ENCODE measurements around the gene SPTBN5. TPM values are rescaled to one million over a fixed set of nuclear protein-coding genes. Genes with fewer than 3 reads are reported as not detected.

Gene SPTBN5
- total and polyA plus RNA-seq, 2 experiments from 2014 or later: 0.57 to 1.1 TPM

GRCh38 chr15:41820791-41821423 lies 72.9 kb downstream of the SPTBN5 start:
- H3K4me2 ChIP-seq: no peak overlapping the region
- Mint-ChIP-seq H3K4me1 (peaks cover 2% of the 10 kb centered on the region; the same call in 1 of the 3 replicates), H3K27me3 (ENCODE audit: insufficient read depth, low read depth, poor library complexity) (peaks cover 2% of the 10 kb centered on the region), H3K36me3 (ENCODE audit: low read depth) (no peaks in the 10 kb centered on the region; the same call in 2 of the 3 replicates), H3K9me3 (no peaks in the 10 kb centered on the region), H3K4me3 (no peak overlapping the region), H3K27ac (no peak overlapping the region)
- no peaks in the 10 kb centered on the region for H3F3A ChIP-seq (replicated peaks; ENCODE audit: low read depth)
- H3K27ac ChIP-seq (ENCODE audit: low read depth): no peak overlapping the region
- TF ChIP-seq ZNF114 (CRISPR knock-in tag; IDR thresholded peaks at IDR 0.05) (no peak), POLR2AphosphoS5 (IDR thresholded peaks at IDR 0.05; ENCODE audit: low read depth) (no peak), STAT1 (IDR thresholded peaks at IDR 0.05; ENCODE audit: unreplicated experiment) (no peak), EZH2 (IDR thresholded peaks at IDR 0.05; ENCODE audit: low read depth, unreplicated experiment) (no peak), ZNF462 (CRISPR knock-in tag; IDR thresholded peaks at IDR 0.05) (no peak), CTCF (conservative IDR thresholded peaks at IDR 0.05; ENCODE audit: low read depth in 2 of 2) (no peak), ETS1 (IDR thresholded peaks at IDR 0.05) (no peak), REST (IDR thresholded peaks at IDR 0.05; ENCODE audit: unreplicated experiment) (no peak), NANOG (IDR thresholded peaks at IDR 0.05; ENCODE audit: borderline replicate concordance) (no peak), ZNF331 (CRISPR knock-in tag; IDR thresholded peaks at IDR 0.05; ENCODE audit: low read depth) (no peak), JUNB (IDR thresholded peaks at IDR 0.05; ENCODE audit: unreplicated experiment) (no peak), CREB1 (CRISPR knock-in tag; IDR thresholded peaks at IDR 0.05; ENCODE audit: low read depth) (no peak)
- ATAC-seq (no peak), DNase-seq (ENCODE audit: low spot score) (no peak)
- H3K36me3 ChIP-seq (ENCODE audit: insufficient read depth): no peaks in the 10 kb centered on the region; the same call in 1 of the 2 replicates
- H3K4me1 ChIP-seq (ENCODE audit: insufficient read depth): no peaks in the 10 kb centered on the region
- no peaks in the 10 kb centered on the region for H3K79me2 ChIP-seq (replicated peaks; ENCODE audit: insufficient read depth)
- H3K9me2 ChIP-seq (ENCODE audit: insufficient read depth): no peaks in the 10 kb centered on the region
- no peak overlapping the region for H2AFZ ChIP-seq
- H4K20me1 ChIP-seq (replicated peaks; ENCODE audit: insufficient read depth): no peaks in the 10 kb centered on the region
- H3K27me3 ChIP-seq (ENCODE audit: insufficient read depth): no peaks in the 10 kb centered on the region
- H3K4me3 ChIP-seq: no peak overlapping the region
